AG04450 (cell line): ENCODE measurements around the gene ZFYVE21. TPM values are rescaled to one million over a fixed set of nuclear protein-coding genes. Genes with fewer than 3 reads are reported as not detected.

ENCODE experiments used
- CTCF ChIA-PET: fragments of 300-600, 350-600 bp; formaldehyde crosslinking; extraction: SDS; loops from one replicate; lab custom pipeline; 2022; ENCODE audit warnings: antibody characterized with exemption, inconsistent platforms; lab: Charles Lee
- POLR2A ChIA-PET: fragments of 350-600 bp; formaldehyde crosslinking; extraction: SDS; loops from one replicate; lab custom pipeline; 2021; ENCODE audit warnings: antibody characterized with exemption, inconsistent platforms; lab: Yijun Ruan, JAX
- DNase-seq: peaks from one replicate; pipeline ENCODE4 v3.0.0-alpha.2; 2011; ENCODE audit warnings: low read depth, low spot score
- H3K27ac ChIP-seq: one replicate; pipeline ENCODE4 v1.5.1; 2012; ENCODE audit warnings: low read depth, low read length, control low read depth
- H3K27me3 ChIP-seq: one replicate; pipeline ENCODE4 v1.6.0; 2012; ENCODE audit warnings: low read length; ENCODE audit not compliant: control insufficient read depth, insufficient read depth
- H3K4me3 ChIP-seq: 2 replicates; pipeline ENCODE4 v1.5.1; 2011; ENCODE audit warnings: mild to moderate bottlenecking, low read depth, low read length, control low read depth
- H3K9me3 ChIP-seq: 2 replicates; pipeline ENCODE4 v1.5.1; 2012; ENCODE audit warnings: low read length; ENCODE audit not compliant: control insufficient read depth, insufficient read depth
- CTCF ChIP-seq: IDR thresholded peaks from 2 replicates; pipeline ENCODE4 v1.5.1; 2011; ENCODE audit warnings: low read depth, low read length, control low read depth, inconsistent platforms
- polyA plus RNA-seq: library from polyadenylated mRNA; depleted of rRNA; stranded (reverse); fragments of >200 nt; gene quantifications from 2 replicates; pipeline ENCODE4 v1.2.3, GENCODE V29; 2011

ZFYVE21 gene
- polyA plus RNA-seq, 1 experiment = 77.5 TPM

- TF ChIP-seq CTCF = no peak
- Histone ChIP-seq H3K9me3 (no peaks in the 10 kb centered on the region), H3K27ac (no peak overlapping the region), H3K4me3 (no peak overlapping the region), H3K27me3 (no peaks in the 10 kb centered on the region)
- no peak for DNase-seq
- ChIA-PET CTCF (no interaction called here), POLR2A (no interaction called here)
Observed at GRCh38 chr14:103699901-103700752, 15.5 kb upstream of the ZFYVE21 start.

- no peak for DNase-seq
- no peaks in the 10 kb centered on the region for H3K27me3 ChIP-seq
- ChIA-PET CTCF (no interaction called here), POLR2A (no interaction called here)
- TF ChIP-seq CTCF = no peak
- H3K9me3 ChIP-seq = no peaks in the 10 kb centered on the region
- no peak overlapping the region for H3K4me3 ChIP-seq
- no peak overlapping the region for H3K27ac ChIP-seq
Observed at GRCh38 chr14:103700753-103701490, 14.7 kb upstream of the ZFYVE21 start.

- TF ChIP-seq CTCF = no peak
- CTCF ChIA-PET = no interaction called here
- POLR2A ChIA-PET = interaction anchor here (0.5 kb wide), 1 partner anchor 124 kb away, joined by 3 read pairs; no protein-coding TSS in a partner anchor
Observed at GRCh38 chr14:103702095-103702494, 13.5 kb upstream of the ZFYVE21 start.

GRCh38 chr14:103702497-103703432, 12.8 kb upstream of the ZFYVE21 start:
- peak overlapping the region; percentile 11 for H3K27ac ChIP-seq
- H3K27me3 ChIP-seq = no peaks in the 10 kb centered on the region
- ChIA-PET CTCF (no interaction called here), POLR2A (interaction anchor here (0.5 kb wide), 1 partner anchor 124 kb away, joined by 3 read pairs; no protein-coding TSS in a partner anchor)
- no peak for TF ChIP-seq CTCF
- no peak for DNase-seq
- H3K4me3 ChIP-seq = no peak overlapping the region
- H3K9me3 ChIP-seq = no peaks in the 10 kb centered on the region

More at GRCh38 chr14:103702095-103702494, 13.5 kb upstream of the ZFYVE21 start:
- Histone ChIP-seq H3K4me3 (no peak overlapping the region), H3K9me3 (no peaks in the 10 kb centered on the region), H3K27ac (no peak overlapping the region), H3K27me3 (no peaks in the 10 kb centered on the region)
- no peak for DNase-seq
